Neural crest cell (in vitro differentiated cells): Measurements from ENCODE around the gene CHN2. TPM values are rescaled to one million over a fixed set of nuclear protein-coding genes. Genes with fewer than 3 reads are reported as not detected.

Experiments
- DNase-seq: peaks from one replicate; pipeline ENCODE4 v3.0.0; 2021; ENCODE audit warnings: low read depth, mixed read lengths, low spot score
- H3K27ac Mint-ChIP-seq: one replicate; pipeline ENCODE4 v1.8.0; 2021; ENCODE audit warnings: mild to moderate bottlenecking, mixed read lengths; ENCODE audit not compliant: unreplicated experiment
- H3K27me3 Mint-ChIP-seq: 2 replicates; pipeline ENCODE4 v1.8.0; 2021; ENCODE audit warnings: low read depth, mild to moderate bottlenecking, mixed read lengths
- H3K36me3 Mint-ChIP-seq: 2 replicates; pipeline ENCODE4 v1.8.0; 2021; ENCODE audit warnings: low read depth, mild to moderate bottlenecking, mixed read lengths
- H3K4me1 Mint-ChIP-seq: 2 replicates; pipeline ENCODE4 v1.8.0; 2021; ENCODE audit warnings: mixed read lengths
- H3K4me3 Mint-ChIP-seq: one replicate; pipeline ENCODE4 v1.8.0; 2021; ENCODE audit warnings: mild to moderate bottlenecking, mixed read lengths
- H3K9me3 Mint-ChIP-seq: 2 replicates; pipeline ENCODE4 v1.8.0; 2021; ENCODE audit warnings: mixed read lengths
- total RNA-seq: library from RNA; stranded (reverse); gene quantifications from 2 replicates; pipeline ENCODE4 v1.2.1, GENCODE V29; 2021
- TF ChIP-seq, protein P1 (sequence below): fragments of 200-600 bp; sonication (generic); conservative IDR thresholded peaks from 2 replicates; pipeline ENCODE4 v1.5.0; 2021; ENCODE audit warnings: antibody characterized with exemption, mild to moderate bottlenecking

The CHN2 gene
- total RNA-seq, 1 donor from 2014 or later = 15.4 TPM

DNA sequence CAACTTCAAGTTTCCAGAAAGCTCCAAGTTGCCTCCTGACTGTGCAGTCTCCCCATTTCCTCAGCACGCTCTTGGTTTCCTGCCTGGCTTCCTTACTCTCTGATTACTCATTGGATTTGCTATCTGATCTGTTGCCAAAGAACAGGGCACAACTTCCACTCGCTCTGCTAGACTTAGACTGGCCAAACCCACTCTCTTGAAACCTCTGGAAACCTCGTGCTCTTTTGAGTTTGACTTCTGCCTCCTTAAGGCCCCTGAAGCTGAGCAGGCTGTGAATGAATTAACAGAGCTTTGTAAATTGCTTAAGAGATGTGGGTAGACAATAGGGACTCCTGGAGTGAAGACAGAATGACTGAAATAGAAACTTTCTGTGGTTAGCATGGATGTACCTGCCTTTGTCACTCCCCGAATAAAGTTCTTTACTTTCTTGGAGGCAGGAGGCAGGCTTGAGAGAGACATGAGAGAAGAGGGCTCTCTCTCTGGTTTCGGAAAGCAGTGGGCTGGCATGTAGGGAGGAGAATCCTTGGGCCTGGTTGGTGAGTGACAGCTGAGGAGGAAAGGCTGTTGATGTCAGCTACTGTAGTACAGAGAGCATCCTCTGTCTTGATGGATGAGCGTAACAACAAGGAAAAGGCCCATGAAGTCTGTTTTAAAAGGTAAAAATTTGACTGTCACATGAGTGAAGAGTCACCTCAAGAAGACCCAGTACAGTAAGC is 70.8 kb downstream of the CHN2 start:
- Mint-ChIP-seq H3K36me3 (peaks cover 11% of the 10 kb centered on the region), H3K27ac (no peak overlapping the region), H3K27me3 (no peaks in the 10 kb centered on the region), H3K4me1 (peaks cover 13% of the 10 kb centered on the region), H3K9me3 (peaks cover 3% of the 10 kb centered on the region), H3K4me3 (no peak overlapping the region)
- DNase-seq = no peak
- TF ChIP-seq, protein P1, sequence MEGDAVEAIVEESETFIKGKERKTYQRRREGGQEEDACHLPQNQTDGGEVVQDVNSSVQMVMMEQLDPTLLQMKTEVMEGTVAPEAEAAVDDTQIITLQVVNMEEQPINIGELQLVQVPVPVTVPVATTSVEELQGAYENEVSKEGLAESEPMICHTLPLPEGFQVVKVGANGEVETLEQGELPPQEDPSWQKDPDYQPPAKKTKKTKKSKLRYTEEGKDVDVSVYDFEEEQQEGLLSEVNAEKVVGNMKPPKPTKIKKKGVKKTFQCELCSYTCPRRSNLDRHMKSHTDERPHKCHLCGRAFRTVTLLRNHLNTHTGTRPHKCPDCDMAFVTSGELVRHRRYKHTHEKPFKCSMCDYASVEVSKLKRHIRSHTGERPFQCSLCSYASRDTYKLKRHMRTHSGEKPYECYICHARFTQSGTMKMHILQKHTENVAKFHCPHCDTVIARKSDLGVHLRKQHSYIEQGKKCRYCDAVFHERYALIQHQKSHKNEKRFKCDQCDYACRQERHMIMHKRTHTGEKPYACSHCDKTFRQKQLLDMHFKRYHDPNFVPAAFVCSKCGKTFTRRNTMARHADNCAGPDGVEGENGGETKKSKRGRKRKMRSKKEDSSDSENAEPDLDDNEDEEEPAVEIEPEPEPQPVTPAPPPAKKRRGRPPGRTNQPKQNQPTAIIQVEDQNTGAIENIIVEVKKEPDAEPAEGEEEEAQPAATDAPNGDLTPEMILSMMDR = no peak

DNA sequence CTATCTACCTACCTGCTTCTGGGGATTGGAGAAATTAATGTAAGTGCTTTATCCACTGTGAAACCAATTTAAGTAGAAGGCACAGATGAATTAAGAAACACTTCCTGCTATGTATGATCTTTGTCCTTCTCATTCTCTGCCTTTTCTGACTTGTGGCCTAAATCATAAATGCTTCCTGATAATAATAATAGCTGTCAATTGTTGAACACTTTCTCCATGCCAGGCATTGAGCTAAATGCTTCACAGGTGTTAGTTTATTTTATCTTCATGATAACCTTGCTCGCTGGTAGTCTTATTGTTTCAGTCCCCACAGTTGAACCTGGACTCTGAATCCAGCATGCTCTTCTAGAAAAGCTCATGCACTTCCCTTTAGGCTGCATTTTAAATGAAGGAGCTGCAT is 75.4 kb downstream of the CHN2 start:
- TF ChIP-seq, protein P1 = no peak
- Mint-ChIP-seq H3K36me3 (peaks cover 3% of the 10 kb centered on the region), H3K4me1 (peaks cover 13% of the 10 kb centered on the region), H3K4me3 (no peak overlapping the region), H3K27ac (no peak overlapping the region), H3K9me3 (no peaks in the 10 kb centered on the region), H3K27me3 (no peaks in the 10 kb centered on the region)
- no peak for DNase-seq

DNA sequence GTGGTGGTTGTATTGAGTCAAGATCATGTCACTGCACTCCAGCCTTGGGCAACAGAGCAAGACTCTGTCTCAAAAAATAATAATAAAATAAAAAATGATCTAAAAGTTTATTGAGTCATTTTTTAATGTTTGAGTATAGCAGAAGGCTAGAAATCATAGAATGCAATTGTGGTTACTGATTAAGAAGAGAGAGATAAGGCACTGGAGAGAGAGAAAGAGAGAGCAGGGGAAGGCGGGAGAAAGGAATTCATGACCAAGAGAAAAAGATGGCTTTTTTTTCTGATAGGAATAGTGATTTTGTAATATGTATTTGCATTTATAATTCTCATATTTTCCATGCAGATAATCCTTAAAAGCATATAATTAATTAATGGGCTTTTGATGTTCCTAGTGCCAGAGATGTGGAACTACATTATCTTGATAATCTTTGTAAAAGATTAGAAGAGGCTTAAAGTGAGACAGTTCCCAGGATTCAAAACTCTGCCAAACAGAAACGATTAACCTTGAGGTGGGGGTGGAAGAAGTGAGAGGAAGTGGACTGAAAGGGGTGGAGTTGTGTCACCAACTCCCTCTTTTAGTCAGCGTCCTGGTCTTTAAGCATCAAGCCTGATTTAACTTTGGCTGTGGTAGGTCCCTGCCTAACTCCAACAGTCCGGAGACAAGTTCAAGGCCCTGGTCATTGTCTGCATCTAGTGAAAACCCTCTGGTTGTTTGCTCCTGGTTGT is 76.2 kb downstream of the CHN2 start:
- DNase-seq = no peak
- no peak overlapping the region for H3K27ac Mint-ChIP-seq
- no peaks in the 10 kb centered on the region for H3K36me3 Mint-ChIP-seq
- peaks cover 7% of the 10 kb centered on the region for H3K4me1 Mint-ChIP-seq
- no peak overlapping the region for H3K4me3 Mint-ChIP-seq
- no peaks in the 10 kb centered on the region for H3K27me3 Mint-ChIP-seq
- TF ChIP-seq, protein P1 = no peak
- H3K9me3 Mint-ChIP-seq = no peaks in the 10 kb centered on the region

DNA sequence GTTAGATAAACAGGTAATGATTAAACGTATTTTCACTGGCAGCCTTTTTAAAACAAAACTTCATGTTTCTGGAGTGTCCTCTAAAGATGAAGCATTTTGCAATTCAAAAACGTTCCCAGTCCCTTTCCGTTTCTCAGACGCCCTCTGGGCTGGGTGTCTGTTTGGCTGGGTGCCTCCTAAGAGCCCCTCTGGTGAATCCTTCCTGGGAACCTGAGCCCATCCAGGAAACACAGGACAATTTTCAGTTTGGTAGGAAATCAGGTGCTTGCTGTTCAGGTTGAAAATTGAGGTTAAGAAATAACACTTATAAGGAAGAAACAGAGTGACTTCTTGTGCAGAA is 76.7 kb downstream of the CHN2 start:
- Mint-ChIP-seq H3K27ac (no peak overlapping the region), H3K4me1 (peaks cover 7% of the 10 kb centered on the region), H3K4me3 (no peak overlapping the region)

DNA sequence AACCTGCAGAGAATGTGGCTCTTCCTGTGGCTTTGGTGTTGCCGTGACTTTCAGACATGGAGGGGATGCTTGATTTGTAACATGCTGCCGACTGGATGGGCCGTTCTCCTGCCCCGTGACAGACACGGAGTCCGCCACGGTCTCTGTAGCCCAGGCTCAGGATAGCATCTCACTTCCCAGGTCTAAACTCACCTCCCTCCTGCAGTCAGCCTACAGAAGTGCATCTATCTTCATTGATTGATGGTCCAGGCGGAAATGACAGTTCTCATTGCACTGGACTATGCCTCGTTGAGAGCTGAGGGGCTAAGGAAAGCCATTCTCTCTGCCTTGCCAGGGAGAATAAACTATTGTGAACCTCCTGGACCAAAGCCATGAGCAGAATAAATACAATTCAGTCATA is 77.5 kb downstream of the CHN2 start:
- no peaks in the 10 kb centered on the region for H3K27me3 Mint-ChIP-seq
- peaks cover 7% of the 10 kb centered on the region for H3K4me1 Mint-ChIP-seq
- no peak for DNase-seq
- no peak overlapping the region for H3K27ac Mint-ChIP-seq
- no peak overlapping the region for H3K4me3 Mint-ChIP-seq
- no peaks in the 10 kb centered on the region for H3K9me3 Mint-ChIP-seq
- TF ChIP-seq, protein P1 = no peak
- no peaks in the 10 kb centered on the region for H3K36me3 Mint-ChIP-seq

More for the DNA sequence above, 76.7 kb downstream of the CHN2 start:
- Mint-ChIP-seq H3K9me3 (no peaks in the 10 kb centered on the region), H3K27me3 (no peaks in the 10 kb centered on the region), H3K36me3 (no peaks in the 10 kb centered on the region)
- TF ChIP-seq, protein P1 = no peak
- no peak for DNase-seq
